HL-60/S4 treated with phorbol 12-myristate 13-acetate at 8.2 ng/mL for 4 days and 3 days (cell line): ENCODE data around the gene STX12.
"Not testable (repeated sequence)": the region's sequence is repeated elsewhere in the genome, so short reads cannot be mapped to it uniquely, and the experiment has no call there.

ENCODE experiments used
- in situ Hi-C: fragments of 300-500 bp; cut with MboI; formaldehyde crosslinking; loops from 2 replicates; pipeline ENCODE4 v1.15.0; 2022; ENCODE audit warnings: low sequenced_read_pairs

The STX12 gene

DNA sequence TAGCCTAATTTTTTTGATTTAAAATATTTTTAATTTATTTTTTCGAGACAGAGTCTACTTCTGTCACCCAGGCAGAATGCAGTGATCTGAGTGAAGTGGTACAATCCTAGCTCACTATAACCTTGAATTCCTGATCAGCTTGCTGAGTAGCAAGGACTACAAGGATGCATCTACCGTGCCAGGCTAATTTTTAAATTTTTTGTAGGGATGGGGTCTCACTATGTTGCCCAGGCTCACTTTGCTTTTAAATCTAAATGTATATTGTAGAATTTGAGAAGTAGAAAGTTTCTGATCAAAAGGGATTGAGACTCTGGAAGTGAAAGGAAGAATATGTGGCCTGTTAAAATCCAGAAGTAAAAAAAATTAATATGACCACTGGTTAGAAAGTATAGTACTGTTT is 1.6 kb downstream of the STX12 start:
- in situ Hi-C loops = no loop called here

DNA sequence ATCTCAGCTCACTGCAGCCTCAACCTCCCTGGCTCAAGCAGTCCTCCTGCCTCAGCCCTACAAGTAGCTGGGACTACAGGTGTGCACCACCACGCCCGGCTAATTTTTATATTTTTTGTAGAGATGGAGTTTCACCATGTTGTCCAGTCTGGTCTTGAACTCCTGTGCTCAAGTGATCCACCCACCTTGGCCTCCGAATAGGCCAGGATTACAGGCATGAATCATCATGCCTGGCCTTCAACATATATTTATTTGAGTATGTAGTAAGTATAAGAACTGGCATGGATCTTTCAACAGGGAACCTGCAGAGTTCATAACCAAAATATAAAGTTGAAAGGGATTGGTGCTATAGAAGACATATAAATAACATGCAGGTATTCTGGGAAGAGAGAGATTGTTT is 2.3 kb downstream of the STX12 start:
- in situ Hi-C loops = not testable (repeated sequence)

GRCh38 chr1:27776276-27776675 is 3.3 kb downstream of the STX12 start:
- in situ Hi-C loops = not testable (repeated sequence)

DNA sequence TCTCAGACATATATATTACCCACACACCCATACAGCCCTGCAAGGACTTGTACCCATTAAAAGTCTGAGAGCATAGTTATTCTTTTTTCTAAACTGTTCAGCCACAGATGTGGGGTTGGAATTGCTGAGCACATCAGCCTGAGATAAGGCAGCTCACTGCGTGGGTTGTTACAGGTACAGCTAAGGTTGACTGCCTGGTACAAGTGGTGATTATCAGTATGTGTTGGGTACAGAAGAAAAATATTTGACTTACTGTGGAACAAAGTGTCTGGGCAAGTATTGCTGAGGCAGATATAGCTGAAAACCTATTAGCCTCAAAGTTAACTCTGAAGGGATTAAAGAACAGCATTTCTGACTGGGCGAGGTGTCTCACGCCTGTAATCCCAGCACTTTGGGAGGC is 5.0 kb downstream of the STX12 start:
- in situ Hi-C loops = no loop called here

GRCh38 chr1:27779122-27779521 is 6.1 kb downstream of the STX12 start:
- in situ Hi-C loops = no loop called here

DNA sequence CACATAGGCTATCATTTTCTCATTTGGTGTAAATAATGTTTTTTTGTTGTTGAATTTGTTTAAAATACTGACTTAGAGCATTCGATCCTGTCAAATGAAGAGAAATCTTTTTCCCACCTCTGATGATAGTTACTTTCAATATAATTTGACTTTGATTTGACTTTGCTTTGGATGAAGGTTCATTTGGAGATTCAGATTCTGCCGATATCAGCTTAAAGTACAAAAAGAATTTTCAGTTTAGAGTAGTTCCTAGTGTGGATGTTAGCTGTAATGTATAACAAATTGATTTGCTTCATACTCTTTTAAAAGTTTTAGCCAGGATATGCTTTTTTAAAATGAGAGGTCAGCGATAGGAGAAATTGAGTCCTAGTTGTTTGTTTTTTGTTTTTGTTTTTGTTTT is 9.9 kb downstream of the STX12 start:
- in situ Hi-C loops = no loop called here

- in situ Hi-C loops = no loop called here
Observed at GRCh38 chr1:27784700-27785099, 11.7 kb downstream of the STX12 start.

GRCh38 chr1:27785781-27786455 is 12.9 kb downstream of the STX12 start:
- in situ Hi-C loops = no loop called here

- in situ Hi-C loops = no loop called here
Observed at GRCh38 chr1:27787895-27788294, 14.9 kb downstream of the STX12 start.

- in situ Hi-C loops = no loop called here
Observed at GRCh38 chr1:27789540-27790041, 16.6 kb downstream of the STX12 start.

GRCh38 chr1:27790270-27790669 is 17.3 kb downstream of the STX12 start:
- in situ Hi-C loops = not testable (repeated sequence)

DNA sequence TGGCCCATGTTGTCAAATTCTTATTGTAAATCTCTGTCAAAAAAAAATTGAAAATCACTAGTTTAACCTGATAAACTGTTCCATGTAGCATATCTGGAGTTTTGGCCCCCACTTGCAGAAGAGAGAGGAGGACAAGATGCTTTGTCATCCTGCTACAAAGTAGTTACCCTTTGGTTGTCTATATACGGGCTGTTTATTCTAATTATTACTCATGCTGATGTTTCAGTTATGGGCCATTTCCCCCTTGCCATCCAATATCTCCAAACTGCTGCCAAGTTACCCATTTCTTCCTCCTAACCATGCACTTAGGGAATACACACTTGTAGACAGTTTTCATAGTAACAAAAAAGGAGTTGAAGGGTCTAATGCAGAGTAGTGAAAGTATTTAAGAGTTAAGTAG is 22.6 kb downstream of the STX12 start:
- in situ Hi-C loops = no loop called here

- in situ Hi-C loops = no loop called here
Observed at GRCh38 chr1:27804791-27805190, 31.8 kb downstream of the STX12 start.

DNA sequence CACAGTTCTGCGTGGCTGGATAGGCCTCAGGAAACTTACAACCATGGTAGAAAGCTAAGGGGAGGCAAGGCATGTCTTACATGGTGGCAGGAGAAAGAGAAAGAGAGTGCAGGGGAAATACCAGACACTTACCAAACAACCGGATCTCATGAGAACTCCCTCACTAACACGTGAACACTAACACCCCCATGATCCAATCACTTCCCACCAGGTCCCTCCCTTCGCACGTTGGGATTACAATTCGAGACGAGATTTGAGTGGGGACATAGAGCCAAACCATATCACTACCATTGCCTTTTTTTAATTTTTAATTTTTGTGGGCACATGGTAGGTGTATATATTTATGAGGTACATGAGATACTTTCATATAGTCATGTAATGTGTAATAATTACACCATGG is 33.7 kb downstream of the STX12 start:
- in situ Hi-C loops = no loop called here

DNA sequence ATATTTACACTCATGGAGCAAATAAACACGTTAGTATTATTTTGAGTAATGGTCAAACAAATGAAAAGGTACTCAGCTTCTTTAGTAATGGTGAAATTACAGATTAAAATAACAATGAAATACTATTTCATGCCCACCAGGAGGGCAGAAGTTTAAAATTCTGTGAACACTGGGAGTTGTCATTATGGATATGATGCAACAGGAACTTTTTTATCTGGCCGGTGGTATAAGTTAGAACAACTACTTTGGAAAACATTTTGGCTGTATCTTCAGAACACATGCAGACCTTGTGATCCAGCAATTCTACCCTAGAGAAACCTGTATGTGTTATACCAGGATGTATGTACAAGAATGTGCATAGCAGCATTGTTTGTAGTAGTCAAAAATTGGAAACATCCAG is 34.4 kb downstream of the STX12 start:
- in situ Hi-C loops = no loop called here

DNA sequence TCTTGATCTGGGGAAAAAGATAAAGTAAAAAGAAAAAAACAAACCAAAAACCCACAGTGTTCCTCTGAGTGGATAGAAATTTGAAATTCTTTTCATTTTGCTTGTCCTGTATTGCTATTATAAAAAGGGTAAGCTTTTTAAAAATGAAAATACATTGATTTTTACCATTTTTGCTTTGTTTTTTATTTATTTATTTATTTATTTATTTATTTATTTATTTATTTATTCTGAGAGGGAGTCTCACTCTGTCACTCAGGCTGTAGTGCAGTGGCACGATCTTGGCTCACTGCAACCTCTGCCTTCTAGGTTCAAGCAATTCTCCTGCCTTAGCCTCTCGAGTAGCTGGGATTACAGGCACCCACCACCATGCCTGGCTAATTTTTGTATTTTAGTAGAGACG is 35.1 kb downstream of the STX12 start:
- in situ Hi-C loops = not testable (repeated sequence)

DNA sequence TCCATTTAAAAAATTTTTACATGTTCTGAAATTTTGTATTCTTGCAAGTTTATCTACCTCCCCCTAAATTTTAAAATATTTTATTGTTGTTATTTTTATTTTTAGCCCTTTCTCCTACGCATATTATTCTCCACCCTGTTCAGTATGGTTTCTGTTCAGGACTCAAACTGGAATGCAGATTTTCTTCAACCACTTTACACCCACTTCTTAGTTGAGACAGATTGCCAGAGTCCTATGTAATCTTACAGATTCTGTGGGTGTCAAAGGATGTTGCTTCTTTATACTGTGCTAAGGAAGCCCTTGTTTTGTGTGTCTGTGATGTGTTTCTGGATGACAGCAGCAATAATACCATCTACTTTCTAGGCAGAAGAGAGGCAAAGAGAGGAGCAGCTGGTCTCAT is 36.9 kb downstream of the STX12 start:
- in situ Hi-C loops = no loop called here

DNA sequence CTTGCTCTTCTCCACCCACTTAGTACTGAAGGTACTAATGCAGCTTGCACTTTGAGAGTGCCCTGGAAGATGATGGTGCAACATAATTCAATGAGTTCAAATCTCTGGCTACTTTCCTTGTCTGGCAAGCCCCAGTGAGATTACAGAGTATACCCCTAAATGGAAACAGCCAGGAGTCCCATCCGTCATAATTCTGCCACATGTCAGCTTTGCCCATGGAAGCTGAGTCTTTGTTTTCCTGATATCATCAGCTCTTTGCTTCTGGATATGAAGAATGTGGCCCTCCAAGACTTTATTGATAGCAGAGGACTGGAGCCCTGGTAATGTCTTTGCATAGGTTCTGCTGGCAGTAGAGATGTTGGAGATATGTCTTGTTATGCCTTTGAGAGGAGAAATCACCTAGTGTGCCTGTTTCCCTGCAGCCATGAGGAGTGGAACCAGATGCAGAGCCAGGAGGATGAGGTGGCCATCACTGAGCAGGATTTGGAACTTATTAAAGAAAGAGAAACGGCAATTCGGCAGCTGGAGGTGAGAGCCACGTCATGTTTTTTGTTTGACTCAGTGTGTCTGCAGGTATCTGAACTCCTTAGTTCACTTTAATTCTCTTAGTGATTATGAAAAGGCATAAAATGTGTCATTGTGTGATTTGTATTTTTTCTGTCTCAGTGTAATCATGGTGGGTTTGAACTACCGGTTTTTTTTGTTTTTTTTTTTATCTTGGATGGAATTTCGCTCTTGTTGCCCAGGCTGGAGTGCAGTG is 38.9 kb downstream of the STX12 start:
- in situ Hi-C loops = no loop called here

GRCh38 chr1:27816921-27817630 is 44.1 kb downstream of the STX12 start:
- in situ Hi-C loops = no loop called here

GRCh38 chr1:27821761-27822315 is 48.8 kb downstream of the STX12 start:
- in situ Hi-C loops = no loop called here

GRCh38 chr1:27823784-27824183 is 50.8 kb downstream of the STX12 start:
- in situ Hi-C loops = no loop called here
